Panc1 (cell line): Measurements from ENCODE around the gene ADARB2.

Experiments
- CTCF ChIP-seq: fragments of 450-650 bp; IDR thresholded peaks from 2 replicates; pipeline ENCODE4 v1.5.1; 2017; ENCODE audit warnings: mild to moderate bottlenecking
- POLR2AphosphoS5 ChIP-seq: IDR thresholded peaks from 2 replicates; pipeline ENCODE4 v1.6.1; 2012; ENCODE audit warnings: mild to moderate bottlenecking, low read depth, low read length, moderate library complexity

- TF ChIP-seq CTCF (no peak), POLR2AphosphoS5 (no peak)
Measured at GRCh38 chr10:1454428-1454827, 282.9 kb downstream of the ADARB2 start.
